NCI-H128 (cell line): ENCODE data around the gene LAMA4.

Source experiments
- DNase-seq: peaks from one replicate; lab custom pipeline; 2025; ENCODE audit not compliant: unreplicated experiment; lab: John Stamatoyannopoulos, UW

The LAMA4 gene

GRCh38 chr6:112279031-112279935 lies 24.9 kb upstream of the LAMA4 start:
- no peak for DNase-seq

DNA sequence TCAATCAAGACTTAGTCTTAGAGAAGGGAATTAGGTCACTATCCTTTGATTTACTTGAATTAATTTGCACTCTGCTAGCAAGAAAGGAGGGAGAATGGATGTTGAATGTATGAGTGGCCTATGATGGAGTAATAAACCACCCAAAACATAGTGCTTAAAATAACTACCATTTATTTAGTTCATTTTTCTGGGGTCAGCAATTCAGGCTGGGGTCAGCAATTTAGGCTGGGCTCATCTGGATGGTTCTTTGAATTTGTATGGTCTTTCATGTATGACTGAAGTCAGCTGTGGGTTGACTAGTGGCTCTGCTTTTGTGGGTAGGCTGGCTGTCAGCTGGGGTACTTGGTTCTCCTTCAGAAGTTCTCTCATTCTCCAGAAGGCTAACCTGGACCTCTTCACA lies 21.0 kb upstream of the LAMA4 start:
- DNase-seq = no peak

DNA sequence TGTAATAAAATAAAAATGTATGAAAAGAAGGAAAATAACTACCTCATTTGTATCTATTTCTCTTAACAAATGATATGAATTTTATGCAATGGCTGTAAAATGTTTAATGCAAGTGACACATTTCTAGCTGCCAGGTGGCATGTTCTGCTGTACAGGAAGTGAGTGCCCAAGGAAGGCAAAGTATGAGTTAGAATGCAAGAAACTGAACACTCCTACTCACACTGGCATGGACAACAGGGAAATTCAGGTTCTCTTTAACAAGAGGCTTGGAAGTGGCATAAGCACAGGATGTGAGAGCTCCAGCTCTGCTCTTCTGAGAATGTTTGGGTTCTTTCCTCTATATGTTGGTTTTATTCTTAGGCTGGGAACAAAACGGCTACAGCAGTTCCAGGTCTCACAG lies 20.4 kb upstream of the LAMA4 start:
- no peak for DNase-seq

- no peak for DNase-seq
These were observed 18.4 kb upstream of the LAMA4 start for GRCh38 chr6:112272799-112273198.

DNA sequence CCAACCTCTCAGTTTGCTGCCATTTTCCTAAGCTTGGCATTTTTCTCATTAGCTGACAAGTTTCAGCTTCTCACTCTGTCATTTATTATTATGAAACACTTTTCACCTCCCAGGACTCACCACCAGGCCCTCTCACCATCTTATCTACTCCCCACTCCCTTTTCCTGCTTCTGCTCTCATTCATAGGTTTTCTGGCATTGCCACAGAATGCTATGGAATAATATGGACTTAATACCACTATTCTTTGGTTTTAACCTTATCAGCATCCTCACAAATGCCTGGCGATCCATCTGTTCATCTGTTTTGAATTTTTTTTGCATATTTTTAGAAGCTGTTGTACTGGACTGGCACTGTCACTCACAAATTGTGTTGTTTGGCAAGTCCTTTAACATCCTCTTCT lies 16.4 kb upstream of the LAMA4 start:
- no peak for DNase-seq

- DNase-seq = no peak
These were observed 15.7 kb upstream of the LAMA4 start for GRCh38 chr6:112269979-112270566.

DNA sequence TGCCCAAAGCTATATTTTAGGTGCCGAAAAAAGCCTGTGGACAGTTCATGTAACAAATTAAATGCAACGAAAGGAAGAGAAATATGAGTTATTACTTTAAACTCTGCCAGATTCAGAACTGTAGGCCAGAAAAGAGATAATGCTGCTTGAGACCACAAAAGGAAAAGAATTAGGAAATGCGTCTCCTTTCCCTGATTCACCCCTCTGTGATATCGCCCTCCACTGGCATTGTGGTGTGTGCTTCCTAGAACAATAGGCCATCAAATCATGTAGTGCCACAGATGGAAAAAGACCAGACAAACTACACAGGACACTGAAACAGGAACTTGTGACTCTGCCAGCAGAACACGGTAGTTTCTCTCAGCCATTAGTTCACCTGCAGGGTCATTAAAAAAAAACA lies 14.7 kb upstream of the LAMA4 start:
- no peak for DNase-seq

DNA sequence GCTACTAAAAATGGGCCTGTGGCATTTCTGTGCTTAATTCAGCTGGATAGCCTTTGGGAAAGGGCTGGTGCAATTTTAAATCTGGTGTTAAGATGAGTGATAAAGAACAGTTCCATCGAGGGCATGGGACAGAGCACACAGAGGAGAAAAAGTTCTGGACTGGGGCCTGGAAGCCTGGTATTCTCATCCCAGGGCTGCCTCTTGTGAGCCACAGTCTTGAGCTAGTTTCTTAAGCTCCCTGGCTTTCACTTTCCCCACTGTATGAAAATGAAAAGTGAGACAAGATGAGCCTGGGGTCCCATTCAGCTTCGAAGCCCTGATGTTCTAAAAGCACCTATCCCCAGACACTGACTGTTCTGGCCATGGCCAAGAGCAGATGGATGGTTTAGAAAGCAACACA lies 14.3 kb upstream of the LAMA4 start:
- no peak for DNase-seq

DNA sequence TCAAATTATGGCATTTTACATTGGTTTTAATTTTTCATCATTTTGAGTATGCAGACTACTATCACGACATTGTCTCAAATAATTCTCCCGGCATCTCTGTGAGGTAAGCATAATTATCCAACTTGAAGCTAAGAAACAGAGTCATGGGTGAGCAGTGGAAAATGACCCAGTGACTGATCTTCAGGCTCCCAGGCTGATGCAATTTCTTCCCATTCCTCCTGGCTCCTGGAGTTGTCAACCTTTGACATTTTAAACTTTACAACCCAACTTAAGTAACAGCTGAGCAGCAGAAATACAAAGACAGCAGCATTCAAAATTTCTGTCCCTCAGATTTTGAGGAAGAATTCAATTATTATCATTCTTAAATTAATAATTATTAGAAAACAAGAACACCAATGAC lies 13.7 kb upstream of the LAMA4 start:
- no peak for DNase-seq

GRCh38 chr6:112266331-112266730 lies 12.0 kb upstream of the LAMA4 start:
- no peak for DNase-seq

GRCh38 chr6:112259337-112259675 lies 4.9 kb upstream of the LAMA4 start:
- no peak for DNase-seq

- DNase-seq = no peak
These were observed 4.4 kb upstream of the LAMA4 start for GRCh38 chr6:112258642-112259336.

- DNase-seq = no peak
These were observed 3.0 kb upstream of the LAMA4 start for GRCh38 chr6:112257178-112257855.

GRCh38 chr6:112254921-112255320 lies 554 bp upstream of the LAMA4 start:
- DNase-seq = no peak

- no peak for DNase-seq
These were observed 898 bp downstream of the LAMA4 start for GRCh38 chr6:112253498-112253840.

DNA sequence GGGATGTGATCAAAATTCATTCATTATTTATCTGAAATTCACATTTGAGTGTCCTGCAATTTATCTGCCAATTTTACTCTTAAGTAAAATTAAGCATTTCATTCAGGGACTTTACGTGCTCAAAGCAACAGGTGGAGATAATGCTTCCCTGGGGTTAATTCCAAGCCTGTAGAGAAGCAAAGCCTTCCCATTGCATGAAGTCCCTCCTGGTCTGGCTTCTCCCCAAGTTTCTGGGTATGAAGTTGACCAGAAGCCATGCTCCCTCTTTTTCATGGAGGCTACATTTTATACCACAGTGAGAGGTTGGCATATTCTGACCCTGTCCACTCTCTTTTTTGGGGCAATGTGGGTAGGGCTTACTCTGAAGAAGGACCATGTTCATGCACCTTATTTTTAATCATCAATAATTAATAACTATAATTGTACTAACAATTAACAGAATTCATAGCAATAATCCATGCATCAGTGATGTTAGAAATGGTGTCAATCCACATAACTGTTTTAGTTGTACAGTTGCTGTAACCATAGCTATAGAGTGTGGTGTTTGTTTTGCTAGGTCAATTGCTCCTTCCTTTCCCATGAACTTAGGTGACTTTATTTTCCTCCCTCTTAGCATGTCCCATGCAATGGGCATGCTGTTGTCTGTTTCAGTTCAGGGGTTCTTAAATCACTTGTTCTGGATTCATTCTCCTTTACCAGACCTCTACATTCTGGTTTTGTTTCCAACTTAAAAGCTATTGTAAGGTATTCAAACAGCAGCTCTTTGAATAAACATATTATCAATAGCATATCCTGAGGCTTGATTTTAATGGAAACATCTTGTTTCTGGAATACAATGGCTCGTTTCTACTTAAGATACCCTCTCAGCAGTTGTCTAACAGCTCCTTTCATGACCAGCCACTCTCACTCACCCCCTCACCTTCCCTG lies 1.5 kb downstream of the LAMA4 start:
- no peak for DNase-seq

DNA sequence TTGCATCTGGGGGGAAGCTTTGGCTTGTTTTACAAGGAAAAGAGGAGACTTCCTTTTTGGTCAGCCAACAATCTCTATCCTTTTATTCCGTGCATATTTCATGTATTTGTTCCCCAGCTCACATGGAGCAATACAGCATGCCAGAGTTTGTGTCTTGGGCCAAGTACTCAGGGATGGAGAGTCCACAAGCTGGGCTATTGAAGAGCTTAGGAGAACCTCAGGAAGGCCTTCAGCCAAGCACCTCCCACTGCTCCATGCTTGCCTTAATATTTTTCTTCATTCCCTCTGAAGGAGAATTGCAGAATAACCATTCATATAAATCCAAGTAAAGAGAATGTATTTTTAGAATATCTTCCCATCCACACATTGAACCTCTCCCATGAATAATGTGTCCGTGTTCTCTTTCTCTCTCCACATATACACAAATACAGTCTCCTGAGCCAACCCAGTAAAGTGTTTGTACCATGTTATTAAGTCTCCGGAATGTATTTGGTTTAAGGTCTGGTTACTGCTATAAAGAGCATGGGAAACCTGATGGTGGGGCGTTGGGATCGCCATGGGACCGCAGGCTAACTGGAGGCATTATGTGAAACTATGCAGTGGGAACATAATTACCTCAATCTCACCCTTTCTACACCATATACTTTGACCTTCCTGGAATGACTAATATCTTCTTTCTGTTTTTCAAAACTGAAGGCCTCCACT lies 3.0 kb downstream of the LAMA4 start:
- DNase-seq = no peak

DNA sequence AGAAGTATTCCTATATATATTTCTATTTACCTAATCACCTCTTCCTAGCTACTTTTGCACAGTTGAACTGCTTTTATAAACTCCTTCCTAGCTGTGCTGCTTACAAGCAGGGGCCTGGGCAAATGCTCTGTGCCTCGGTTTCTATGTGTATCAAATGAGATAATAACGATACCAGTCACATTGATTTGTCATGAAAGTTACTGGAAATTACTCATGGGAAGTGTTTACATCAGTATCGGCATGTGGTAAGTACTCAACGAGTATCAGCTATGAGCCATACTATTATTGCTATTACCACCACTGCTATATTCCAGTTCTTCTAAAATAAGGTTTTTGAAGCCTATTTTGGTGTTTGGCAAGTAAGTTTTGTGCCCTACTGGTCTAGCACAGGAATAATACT lies 4.9 kb downstream of the LAMA4 start:
- no peak for DNase-seq

- DNase-seq = no peak
These were observed 7.1 kb downstream of the LAMA4 start for GRCh38 chr6:112247275-112247674.
